D721Med (cell line): ENCODE data around the gene SNIP1.
"Not testable (repeated sequence)": the region's sequence is repeated elsewhere in the genome, so short reads cannot be mapped to it uniquely, and the experiment has no call there.

Source experiments
- DNase-seq: peaks from one replicate; pipeline ENCODE4 v3.0.0; 2011; ENCODE audit warnings: low spot score; ENCODE audit not compliant: insufficient read length
- FAIRE-seq: peaks from 2 replicates; lab custom pipeline; 2011; peaks lifted over from hg19 to GRCh38; lab: Jason Lieb, UNC
- CTCF ChIP-seq: IDR thresholded peaks from 2 replicates; pipeline ENCODE4 v1.5.1; 2012; ENCODE audit warnings: mild to moderate bottlenecking, control low read depth; ENCODE audit not compliant: insufficient read depth; ENCODE audit errors: missing control alignments

SNIP1 gene

GRCh38 chr1:37537378-37537777 lies 16.7 kb downstream of the SNIP1 start:
- FAIRE-seq = no peak
- DNase-seq = no peak
- TF ChIP-seq CTCF = no peak

- FAIRE-seq (no peak), DNase-seq (no peak)
- no peak for TF ChIP-seq CTCF
Measured at GRCh38 chr1:37533317-37534093, 20.6 kb downstream of the SNIP1 start.

DNA sequence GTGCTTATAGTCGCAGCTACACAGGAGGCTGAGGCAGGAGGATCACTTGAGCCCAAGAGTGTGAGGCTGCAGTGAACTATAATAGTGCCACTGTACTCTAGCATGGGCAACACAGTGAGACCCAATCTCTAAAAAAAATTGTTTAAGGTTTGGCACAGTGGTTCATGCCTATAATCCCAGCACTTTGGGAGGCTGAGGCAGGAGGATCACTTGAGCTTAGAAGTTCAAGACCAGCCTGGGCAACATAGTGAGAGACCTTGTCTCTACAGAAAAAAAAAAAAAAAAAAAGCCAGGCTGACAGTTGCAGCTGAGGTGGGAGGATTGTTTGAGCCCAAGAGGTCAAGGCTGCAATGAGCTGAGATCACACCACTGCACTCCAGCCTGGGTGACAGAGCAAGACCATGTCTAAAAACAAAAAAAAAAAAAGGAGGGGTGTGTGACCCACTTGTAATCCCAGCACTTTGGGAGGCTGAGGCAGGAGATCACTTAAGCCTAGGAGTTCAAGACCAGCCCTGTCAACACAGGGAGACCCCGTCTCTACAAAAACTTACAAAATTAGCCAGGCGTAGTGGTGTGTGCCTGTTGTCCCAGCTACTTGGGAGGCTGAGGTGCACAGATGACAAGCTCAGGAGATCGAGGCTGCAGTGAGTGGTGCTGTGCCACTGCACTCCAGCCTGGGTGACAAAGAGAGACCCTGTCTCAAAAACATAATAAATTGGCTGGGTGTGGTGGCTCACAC lies 21.5 kb downstream of the SNIP1 start:
- not testable (repeated sequence) for DNase-seq, FAIRE-seq

DNA sequence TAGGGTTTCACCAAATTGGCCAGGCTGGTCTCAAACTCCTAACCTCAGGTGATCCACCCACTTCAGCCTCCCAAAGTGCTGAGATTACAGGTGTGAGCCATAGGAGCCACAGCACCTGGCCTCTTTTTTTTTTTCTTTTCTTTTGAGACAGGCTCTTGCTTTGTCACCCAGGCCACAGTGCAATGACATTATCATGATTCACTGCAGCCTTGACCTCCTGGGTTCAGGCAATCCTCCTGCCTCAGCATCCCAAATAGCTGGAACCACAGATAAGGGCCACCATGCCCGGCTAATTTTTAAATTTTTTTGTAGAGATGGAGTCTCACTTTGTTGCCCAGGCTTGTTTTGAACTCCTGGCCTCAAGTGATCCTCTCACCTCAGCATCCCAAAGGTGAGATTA lies 24.2 kb downstream of the SNIP1 start:
- DNase-seq, FAIRE-seq: not testable (repeated sequence)

GRCh38 chr1:37519613-37520012 lies 34.5 kb downstream of the SNIP1 start:
- no peak for DNase-seq
- no peak for TF ChIP-seq CTCF
- no peak for FAIRE-seq

DNA sequence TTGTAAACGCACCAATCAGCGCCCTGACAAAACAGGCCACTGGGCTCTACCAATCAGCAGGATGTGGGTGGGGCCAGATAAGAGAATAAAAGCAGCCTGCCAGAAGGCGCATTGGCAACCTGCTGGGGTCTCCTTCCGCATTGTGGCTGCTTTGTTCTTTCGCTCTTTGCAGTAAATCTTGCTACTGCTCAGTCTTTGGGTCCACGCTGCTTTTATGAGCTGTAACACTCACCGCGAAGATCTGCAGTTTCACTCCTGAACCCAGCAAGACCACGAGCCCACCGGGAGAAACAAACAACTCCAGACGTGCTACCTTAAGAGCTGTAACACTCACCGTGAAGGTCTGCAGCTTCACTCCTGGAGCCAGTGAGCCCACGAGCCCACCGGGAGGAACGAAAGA lies 35.2 kb downstream of the SNIP1 start:
- DNase-seq, FAIRE-seq: not testable (repeated sequence)

GRCh38 chr1:37518241-37518640 lies 35.9 kb downstream of the SNIP1 start:
- FAIRE-seq, DNase-seq: not testable (repeated sequence)

DNA sequence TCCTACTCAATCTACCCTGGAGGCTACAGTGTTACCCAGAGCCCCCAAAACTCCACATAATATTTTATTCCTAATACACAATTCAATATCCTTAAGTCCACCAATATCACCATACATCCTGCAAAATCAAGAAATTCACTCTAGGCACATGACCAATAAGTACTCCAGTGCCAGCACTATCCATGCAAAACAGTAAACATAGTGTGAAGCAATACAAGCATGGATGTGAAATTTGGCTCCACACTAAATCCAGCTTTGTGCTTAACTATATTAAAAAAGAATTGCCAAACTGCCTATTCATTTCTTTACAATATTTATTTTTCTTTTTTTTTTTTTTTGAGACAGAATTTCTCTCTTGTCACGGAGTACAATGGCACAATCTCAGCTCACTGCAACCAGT lies 36.5 kb downstream of the SNIP1 start:
- no peak for DNase-seq
- no peak for TF ChIP-seq CTCF
- no peak for FAIRE-seq

GRCh38 chr1:37515185-37516034 lies 38.7 kb downstream of the SNIP1 start:
- DNase-seq (no peak), FAIRE-seq (no peak)
- TF ChIP-seq CTCF = no peak
